Measurements from ENCODE around the gene ACE2. TPM values are rescaled to one million over a fixed set of nuclear protein-coding genes. Genes with fewer than 3 reads are reported as not detected.
A peak's percentile ranks its signal among the peaks of the same experiment; 100 is the strongest.

The ACE2 gene
- total and polyA plus RNA-seq, 9 of the 15 experiments (the other 6 are each of a cell fraction or from before 2014, with no cell fraction given), result 0.03 to 0.09 (median 0.07) TPM; not detected in 6

GRCh38 chrX:15644560-15644872, 43.8 kb upstream of the ACE2 start:
- Histone ChIP-seq H3K36me3 (ENCODE audit: control insufficient read depth, insufficient read depth, low read length) (no peaks in the 10 kb centered on the region), H3K9ac (ENCODE audit: insufficient read depth in 1 of 2, low read depth in 2 of 2, low read length in 2 of 2) (no peak overlapping the region), H3K9me3 (replicated peaks; ENCODE audit: control insufficient read depth, insufficient read depth, low read depth, low read length) (no peaks in the 10 kb centered on the region), H3K4me1 (replicated peaks in 1 of 2; ENCODE audit: control insufficient read depth in 2 of 2, insufficient read depth in 2 of 2, low read length in 2 of 2) (no peaks in the 10 kb centered on the region), H3K4me2 (ENCODE audit: insufficient read depth, low read length) (no peak overlapping the region), H3K27ac (ENCODE audit: extremely low read depth, low read depth, low read length) (no peak overlapping the region), H3K9me1 (ENCODE audit: control insufficient read depth, insufficient read depth, low read length) (no peaks in the 10 kb centered on the region), H3K79me2 (ENCODE audit: control insufficient read depth, insufficient read depth, low read length) (no peaks in the 10 kb centered on the region), H4K20me1 (replicated peaks; ENCODE audit: control insufficient read depth, insufficient read depth, low read length) (no peaks in the 10 kb centered on the region), H2AFZ (ENCODE audit: low read depth, low read length) (no peak overlapping the region), H3K27me3 (ENCODE audit: control insufficient read depth in 2 of 2, insufficient read depth in 2 of 2, low read length in 2 of 2) (no peaks in the 10 kb centered on the region; a peak in 1 of 5 replicates), H3K4me3 (no peak overlapping the region)
- no TSS peak for BruUV-seq (replicated peaks)
- TF ChIP-seq ELF4 (CRISPR knock-in tag; IDR thresholded peaks at IDR 0.05), result no peak
- no peak for TF ChIP-seq ZNF436 (CRISPR knock-in tag; IDR thresholded peaks at IDR 0.05)
- no peak for TF ChIP-seq CEBPG (CRISPR knock-in tag; IDR thresholded peaks at IDR 0.05)
- TF ChIP-seq CEBPG (tag; conservative IDR thresholded peaks at IDR 0.05 in 1 of 2, IDR thresholded peaks at IDR 0.05 in 1 of 2), result peak; percentile 53 to 73
- peak; percentile 80 for TF ChIP-seq CEBPB (tag; IDR thresholded peaks at IDR 0.05)
- ATAC-seq, result no peak
- POLR2A ChIA-PET, result interaction anchor here (0.6 kb wide), 1 partner anchor 13 kb away, joined by 3 read pairs; no protein-coding TSS in a partner anchor
- 38% methylated on average over 1 of the region's 1 CpG for WGBS (ENCODE audit: insufficient coverage, low coverage, missing lambda C conversion rate)
- in situ Hi-C loops (cut with MboI), result loop anchor here (10.0 kb wide), 1 partner anchor 80 kb away; no protein-coding TSS in a partner anchor
- intact Hi-C loops (cut with micrococcal nuclease), result loop anchor here (2.0 to 5.0 kb wide), 2 partner anchors 76 to 147 kb away; no protein-coding TSS in a partner anchor
- FAIRE-seq, result no peak
- CTCF ChIA-PET (ENCODE audit: low intra/inter-chr PET ratio), result no interaction called here
- DNase-seq (ENCODE audit: extremely low read depth in 1 of 4, low spot score in 3 of 4), result no peak

- WGBS (ENCODE audit: insufficient coverage, low coverage, missing lambda C conversion rate), result 3% methylated on average over 7 of the region's 7 CpGs
- H3K27ac ChIP-seq (ENCODE audit: extremely low read depth, low read depth, low read length), result no peak overlapping the region
- in situ Hi-C loops (cut with MboI), result loop anchor here (10.0 kb wide), 1 partner anchor 79 kb away; no protein-coding TSS in a partner anchor
- intact Hi-C loops (cut with micrococcal nuclease), result loop anchor here (2.0 to 5.0 kb wide), 2 partner anchors 75 to 147 kb away; no protein-coding TSS in a partner anchor
- FAIRE-seq (no peak), ATAC-seq (no peak), DNase-seq (ENCODE audit: extremely low read depth in 1 of 4, low spot score in 3 of 4) (no peak)
- H3K27me3 ChIP-seq (ENCODE audit: control insufficient read depth in 2 of 2, insufficient read depth in 2 of 2, low read length in 2 of 2), result no peaks in the 10 kb centered on the region; a peak in 1 of 5 replicates
- no peak overlapping the region for H3K4me2 ChIP-seq (ENCODE audit: insufficient read depth, low read length)
- no peaks in the 10 kb centered on the region for H3K79me2 ChIP-seq (ENCODE audit: control insufficient read depth, insufficient read depth, low read length)
- no peaks in the 10 kb centered on the region for H3K36me3 ChIP-seq (ENCODE audit: control insufficient read depth, insufficient read depth, low read length)
- H3K4me1 ChIP-seq (replicated peaks in 1 of 2; ENCODE audit: control insufficient read depth in 2 of 2, insufficient read depth in 2 of 2, low read length in 2 of 2), result no peaks in the 10 kb centered on the region
- no peaks in the 10 kb centered on the region for H3K9me3 ChIP-seq (replicated peaks; ENCODE audit: control insufficient read depth, insufficient read depth, low read depth, low read length)
- no peaks in the 10 kb centered on the region for H4K20me1 ChIP-seq (replicated peaks; ENCODE audit: control insufficient read depth, insufficient read depth, low read length)
- ChIA-PET CTCF (ENCODE audit: low intra/inter-chr PET ratio) (no interaction called here), POLR2A (no interaction called here)
- no peak overlapping the region for H3K4me3 ChIP-seq
- no peak overlapping the region for H3K9ac ChIP-seq (ENCODE audit: insufficient read depth in 1 of 2, low read depth in 2 of 2, low read length in 2 of 2)
- no TSS peak for BruUV-seq (replicated peaks)
- TF ChIP-seq MTA2 (IDR thresholded peaks at IDR 0.05; ENCODE audit: low read depth) (no peak), EZH2 (IDR thresholded peaks at IDR 0.05; ENCODE audit: borderline replicate concordance, low read depth, low read length) (peak; percentile 82; the same call in 1 of the 2 replicates), RUNX1 (IDR thresholded peaks at IDR 0.05; ENCODE audit: low read depth) (no peak), RBM39 (optimal IDR thresholded peaks at IDR 0.05; ENCODE audit: low read depth, low read length) (no peak), ZBTB49 (CRISPR knock-in tag; IDR thresholded peaks at IDR 0.05; ENCODE audit: borderline replicate concordance) (no peak), HDAC3 (IDR thresholded peaks at IDR 0.05; ENCODE audit: borderline replicate concordance, partially characterized antibody) (no peak)
- no peak overlapping the region for H2AFZ ChIP-seq (ENCODE audit: low read depth, low read length)
- H3K9me1 ChIP-seq (ENCODE audit: control insufficient read depth, insufficient read depth, low read length), result no peaks in the 10 kb centered on the region
Observed at GRCh38 chrX:15643786-15644559, 43.2 kb upstream of the ACE2 start.
